Forelimb muscle (tissue), 1 donor: ENCODE measurements around the gene MYOF. TPM values are rescaled to one million over a fixed set of nuclear protein-coding genes. Genes with fewer than 3 reads are reported as not detected.

Source experiments
- DNase-seq: peaks from one replicate; pipeline ENCODE4 v3.0.0-alpha.2; 2013; ENCODE audit warnings: low read depth
- polyA plus RNA-seq: library from polyadenylated mRNA; unstranded; fragments of 120-200 nt; gene quantifications from one replicate; pipeline ENCODE4 v1.2.1, GENCODE V29; 2013; ENCODE audit not compliant: insufficient read length

Gene MYOF
- 52.4 TPM for polyA plus RNA-seq

- peak; percentile 83 for DNase-seq
These were observed at the start of gene MYOF for GRCh38 chr10:93482145-93482834. Gene MYOF (minus strand): TSS chr10:93482334. CDS start chr10:93482194, 140 bp downstream.

GRCh38 chr10:93518531-93518930 lies 36.4 kb upstream of the MYOF start:
- no peak for DNase-seq

GRCh38 chr10:93516006-93516380 lies 33.9 kb upstream of the MYOF start:
- no peak for DNase-seq

- DNase-seq = no peak
These were observed 33.2 kb upstream of the MYOF start for GRCh38 chr10:93515071-93516005.

- DNase-seq = no peak
These were observed 32.4 kb upstream of the MYOF start for GRCh38 chr10:93514521-93514920.

- no peak for DNase-seq
These were observed 31.0 kb upstream of the MYOF start for GRCh38 chr10:93513091-93513490.

GRCh38 chr10:93512565-93512964 lies 30.4 kb upstream of the MYOF start:
- no peak for DNase-seq

GRCh38 chr10:93509816-93510215 lies 27.7 kb upstream of the MYOF start:
- no peak for DNase-seq

- no peak for DNase-seq
These were observed 22.9 kb upstream of the MYOF start for GRCh38 chr10:93505075-93505474.

GRCh38 chr10:93503075-93503474 lies 20.9 kb upstream of the MYOF start:
- no peak for DNase-seq

- no peak for DNase-seq
These were observed 19.5 kb upstream of the MYOF start for GRCh38 chr10:93501650-93502049.

GRCh38 chr10:93498166-93498565 lies 16.0 kb upstream of the MYOF start:
- DNase-seq = no peak

- DNase-seq = no peak
These were observed 14.3 kb upstream of the MYOF start, which contains the start of gene CEP55 for GRCh38 chr10:93496322-93497041. Gene CEP55 (plus strand): TSS chr10:93496612. CDS start chr10:93500052, 3,440 bp downstream.

GRCh38 chr10:93495654-93496321 lies 13.7 kb upstream of the MYOF start:
- DNase-seq = no peak

- no peak for DNase-seq
These were observed 12.4 kb upstream of the MYOF start for GRCh38 chr10:93494494-93494893.

GRCh38 chr10:93493162-93493561 lies 11.0 kb upstream of the MYOF start:
- DNase-seq = no peak

GRCh38 chr10:93491602-93492121 lies 9.5 kb upstream of the MYOF start:
- no peak for DNase-seq

GRCh38 chr10:93488956-93489528 lies 6.9 kb upstream of the MYOF start:
- DNase-seq = no peak

- no peak for DNase-seq
These were observed 3.6 kb upstream of the MYOF start for GRCh38 chr10:93485690-93486089.

GRCh38 chr10:93481637-93482144 lies 443 bp downstream of the MYOF start:
- DNase-seq = no peak

GRCh38 chr10:93478873-93479272 lies 3.3 kb downstream of the MYOF start:
- DNase-seq = no peak
